Smooth muscle cell (in vitro differentiated cells): ENCODE measurements around the gene UNC5B. TPM values are rescaled to one million over a fixed set of nuclear protein-coding genes. Genes with fewer than 3 reads are reported as not detected.

Experiments
- DNase-seq: peaks from one replicate; lab custom pipeline; 2025; ENCODE audit not compliant: unreplicated experiment; lab: John Stamatoyannopoulos, UW
- H2AFZ ChIP-seq: fragments of 200-600 bp; sonication (generic); 2 replicates; pipeline ENCODE4 v1.6.0; 2016; ENCODE audit warnings: antibody characterized with exemption, low read depth, mild to moderate bottlenecking
- H3F3A ChIP-seq: fragments of 200-600 bp; sonication (generic); 2 replicates; pipeline ENCODE4 v1.6.0; 2017; ENCODE audit warnings: antibody characterized with exemption, low read depth
- H3K27ac ChIP-seq: fragments of 200-600 bp; sonication (generic); 2 replicates; pipeline ENCODE4 v1.5.1; 2016; ENCODE audit warnings: low read depth, mild to moderate bottlenecking
- H3K27me3 ChIP-seq: fragments of 200-600 bp; sonication (generic); 2 replicates; pipeline ENCODE4 v1.6.1; 2016; ENCODE audit warnings: low read depth, mild to moderate bottlenecking
- H3K36me3 ChIP-seq: fragments of 200-600 bp; sonication (generic); 2 replicates; pipeline ENCODE4 v1.5.1; 2016; ENCODE audit warnings: low read depth
- H3K4me1 ChIP-seq: fragments of 200-600 bp; sonication (generic); 2 replicates; pipeline ENCODE4 v1.5.1; 2016; ENCODE audit warnings: low read depth
- H3K4me2 ChIP-seq: fragments of 200-600 bp; sonication (generic); 2 replicates; pipeline ENCODE4 v1.6.0; 2016; ENCODE audit warnings: mild to moderate bottlenecking
- H3K4me3 ChIP-seq: fragments of 200-600 bp; sonication (generic); 2 replicates; pipeline ENCODE4 v1.5.1; 2016; ENCODE audit warnings: mild to moderate bottlenecking
- H3K79me2 ChIP-seq: fragments of 200-600 bp; sonication (generic); 2 replicates; pipeline ENCODE4 v1.6.0; 2016; ENCODE audit warnings: low read depth, mild to moderate bottlenecking
- H3K9ac ChIP-seq: fragments of 200-600 bp; sonication (generic); 2 replicates; pipeline ENCODE4 v1.6.0; 2016; ENCODE audit warnings: low read depth
- H3K9me3 ChIP-seq: fragments of 200-600 bp; sonication (generic); replicated peaks from 2 replicates; pipeline ENCODE4 v1.5.1; 2016; ENCODE audit warnings: low read depth
- H4K20me1 ChIP-seq: fragments of 200-600 bp; sonication (generic); 2 replicates; pipeline ENCODE4 v1.6.0; 2016; ENCODE audit warnings: low read depth
- CTCF ChIP-seq: fragments of 200-600 bp; sonication (generic); IDR thresholded peaks from 2 replicates; pipeline ENCODE4 v1.5.1; 2017; ENCODE audit warnings: borderline replicate concordance, mild to moderate bottlenecking, antibody characterized with exemption; ENCODE audit not compliant: insufficient read depth, poor library complexity, severe bottlenecking
- WGBS: methylation state at CpG from one replicate; pipeline ENCODE4 v1.1.7; 2016; ENCODE audit warnings: low lambda C conversion rate; 5-methylcytosine and 5-hydroxymethylcytosine counted together
- polyA plus RNA-seq: library from polyadenylated mRNA; unstranded; fragments of >200 nt; fragmentation: Nextera tagmentation; extraction: Ambion mirVana; gene quantifications from 2 replicates; pipeline ENCODE4 v1.2.1, GENCODE V29; 2016
- total RNA-seq: library from RNA; depleted of rRNA; stranded (reverse); fragments of >200 nt; gene quantifications from 2 replicates; pipeline ENCODE4 v1.2.3, GENCODE V29; 2014

UNC5B gene
- total and polyA plus RNA-seq, 2 experiments from 2014 or later = 89.6 to 142 TPM

- no peak overlapping the region for H3K4me3 ChIP-seq
- peak overlapping the region; percentile 44 for H3K4me2 ChIP-seq
- no peak for DNase-seq
- no peaks in the 10 kb centered on the region for H3K27me3 ChIP-seq
- no peaks in the 10 kb centered on the region for H3K9me3 ChIP-seq
- peaks cover 58% of the 10 kb centered on the region for H3K4me1 ChIP-seq
- H2AFZ ChIP-seq = no peak overlapping the region
- no peaks in the 10 kb centered on the region for H3K36me3 ChIP-seq
- TF ChIP-seq CTCF = no peak
- 66% methylated on average over 4 of the region's 4 CpGs for WGBS
- peaks cover 88% of the 10 kb centered on the region for H3K79me2 ChIP-seq
- no peak overlapping the region for H3K9ac ChIP-seq
- peaks cover 48% of the 10 kb centered on the region for H3F3A ChIP-seq
- H4K20me1 ChIP-seq = peaks cover 94% of the 10 kb centered on the region
- peak overlapping the region; percentile 45 for H3K27ac ChIP-seq
Observed at GRCh38 chr10:71255550-71255807, 43.1 kb downstream of the UNC5B start.

DNA sequence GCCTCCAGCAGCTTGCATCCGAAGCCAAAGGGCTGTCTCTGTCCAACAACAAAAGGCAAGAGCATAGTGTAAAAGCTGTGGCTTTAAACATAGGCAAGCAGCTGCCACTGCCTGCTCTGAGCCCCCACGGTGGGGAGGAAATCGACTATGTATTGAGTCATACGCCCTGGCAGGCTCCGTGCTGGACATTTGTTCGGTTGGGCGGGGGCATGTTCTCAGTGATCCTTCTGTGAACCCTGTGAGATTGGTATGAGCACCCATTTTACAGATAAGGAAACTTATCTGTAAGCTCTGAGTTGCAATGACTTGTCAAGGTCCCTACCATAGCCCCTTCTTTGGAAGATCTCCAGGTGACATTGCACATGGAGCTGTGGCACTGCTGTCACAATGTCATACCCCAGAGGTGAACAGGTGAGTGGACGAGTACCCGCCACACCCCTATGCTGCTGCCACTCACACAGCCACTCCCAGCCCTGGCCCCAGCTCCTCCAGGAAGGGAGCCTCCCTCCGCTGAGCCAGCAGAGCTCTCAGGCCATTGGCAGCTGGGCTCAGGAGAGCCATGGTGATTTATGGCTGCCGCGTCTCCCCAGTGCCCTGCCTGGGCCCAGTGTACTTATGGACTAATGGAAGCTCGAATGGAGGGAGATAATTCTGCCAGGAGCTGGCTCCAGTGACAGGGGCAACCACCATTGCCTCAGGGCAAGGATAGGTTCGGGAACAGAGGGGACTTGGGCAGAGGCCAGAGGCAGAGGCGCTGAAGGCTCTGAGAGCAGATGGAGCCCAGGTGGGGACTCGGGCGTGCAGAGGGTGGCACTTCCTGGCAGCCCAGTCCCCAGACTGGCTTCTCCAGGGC is 43.7 kb downstream of the UNC5B start:
- 53% methylated on average over 17 of the region's 17 CpGs for WGBS
- Histone ChIP-seq H2AFZ (no peak overlapping the region), H3K4me3 (no peak overlapping the region), H3F3A (peaks cover 51% of the 10 kb centered on the region), H3K4me1 (peaks cover 59% of the 10 kb centered on the region), H3K27ac (peak overlapping the region; percentile 45), H3K36me3 (no peaks in the 10 kb centered on the region), H3K79me2 (peaks cover 85% of the 10 kb centered on the region), H3K4me2 (peak overlapping the region; percentile 44), H3K9me3 (no peaks in the 10 kb centered on the region), H3K9ac (no peak overlapping the region), H3K27me3 (no peaks in the 10 kb centered on the region), H4K20me1 (peaks cover 92% of the 10 kb centered on the region)
- DNase-seq = no peak
- no peak for TF ChIP-seq CTCF

GRCh38 chr10:71256661-71257318 is 44.4 kb downstream of the UNC5B start:
- no peak overlapping the region for H3K4me3 ChIP-seq
- H3K27ac ChIP-seq = peak overlapping the region; percentile 91
- 92% methylated on average over 8 of the region's 8 CpGs for WGBS
- no peaks in the 10 kb centered on the region for H3K36me3 ChIP-seq
- no peak overlapping the region for H3K4me2 ChIP-seq
- peaks cover 61% of the 10 kb centered on the region for H3K4me1 ChIP-seq
- DNase-seq = no peak
- H3K27me3 ChIP-seq = no peaks in the 10 kb centered on the region
- H4K20me1 ChIP-seq = peaks cover 90% of the 10 kb centered on the region
- peaks cover 85% of the 10 kb centered on the region for H3K79me2 ChIP-seq
- H2AFZ ChIP-seq = no peak overlapping the region
- TF ChIP-seq CTCF = no peak
- H3F3A ChIP-seq = peaks cover 58% of the 10 kb centered on the region
- H3K9ac ChIP-seq = no peak overlapping the region
- no peaks in the 10 kb centered on the region for H3K9me3 ChIP-seq
